Astrocyte (in vitro differentiated cells and primary cell): ENCODE data around the gene TGIF2. TPM values are rescaled to one million over a fixed set of nuclear protein-coding genes. Genes with fewer than 3 reads are reported as not detected.

Experiments
- DNase-seq: peaks from one replicate; pipeline ENCODE4 v3.0.0-alpha.2; 2010; ENCODE audit warnings: low read depth
- FAIRE-seq: peaks from 2 replicates; lab custom pipeline; 2011; peaks lifted over from hg19 to GRCh38; lab: Jason Lieb, UNC
- H2AFZ ChIP-seq: 2 replicates; pipeline ENCODE4 v1.6.0; 2012; ENCODE audit warnings: low read depth, low read length, inconsistent platforms
- H3K27ac ChIP-seq: 2 replicates; pipeline ENCODE4 v1.5.1; 2011; ENCODE audit warnings: low read depth, low read length, inconsistent platforms
- H3K27me3 ChIP-seq: 2 replicates; pipeline ENCODE4 v1.6.0; 2011; ENCODE audit warnings: low read length, inconsistent platforms; ENCODE audit not compliant: insufficient read depth
- H3K36me3 ChIP-seq: 2 replicates; pipeline ENCODE4 v1.5.1; 2011; ENCODE audit warnings: low read length, inconsistent platforms; ENCODE audit not compliant: insufficient read depth
- H3K4me1 ChIP-seq: 2 replicates; pipeline ENCODE4 v1.5.1; 2011; ENCODE audit warnings: low read length, inconsistent platforms; ENCODE audit not compliant: insufficient read depth
- H3K4me2 ChIP-seq: 2 replicates; pipeline ENCODE4 v1.6.0; 2012; ENCODE audit warnings: low read length, inconsistent platforms
- H3K4me3 ChIP-seq: 2 replicates; pipeline ENCODE4 v1.5.1; 2011; ENCODE audit warnings: low read depth, mild to moderate bottlenecking, low read length, inconsistent platforms; ENCODE audit not compliant: insufficient read depth
- H3K79me2 ChIP-seq: 2 replicates; pipeline ENCODE4 v1.6.0; 2012; ENCODE audit warnings: mild to moderate bottlenecking, low read length, inconsistent platforms; ENCODE audit not compliant: insufficient read depth
- H3K9ac ChIP-seq: 2 replicates; pipeline ENCODE4 v1.6.0; 2012; ENCODE audit warnings: mild to moderate bottlenecking, low read length, inconsistent platforms
- H3K9me3 ChIP-seq: 2 replicates; pipeline ENCODE4 v1.5.1; 2012; ENCODE audit warnings: low read depth, mild to moderate bottlenecking, low read length, inconsistent platforms; ENCODE audit not compliant: insufficient read depth
- H4K20me1 ChIP-seq: 2 replicates; pipeline ENCODE4 v1.6.0; 2012; ENCODE audit warnings: low read length, inconsistent platforms; ENCODE audit not compliant: insufficient read depth
- H3K27ac Mint-ChIP-seq: one replicate; pipeline ENCODE4 v1.8.0; 2021; ENCODE audit warnings: mild to moderate bottlenecking, mixed read lengths; ENCODE audit not compliant: unreplicated experiment
- H3K27me3 Mint-ChIP-seq: one replicate; pipeline ENCODE4 v1.8.0; 2021; ENCODE audit warnings: low read depth, mixed read lengths; ENCODE audit not compliant: unreplicated experiment
- H3K36me3 Mint-ChIP-seq: one replicate; pipeline ENCODE4 v1.8.0; 2021; ENCODE audit warnings: low read depth, mixed read lengths; ENCODE audit not compliant: unreplicated experiment
- H3K4me1 Mint-ChIP-seq: one replicate; pipeline ENCODE4 v1.8.0; 2021; ENCODE audit warnings: low read depth, mixed read lengths; ENCODE audit not compliant: unreplicated experiment
- H3K4me3 Mint-ChIP-seq: one replicate; pipeline ENCODE4 v1.8.0; 2021; ENCODE audit warnings: mild to moderate bottlenecking, moderate library complexity, mixed read lengths; ENCODE audit not compliant: unreplicated experiment
- H3K9me3 Mint-ChIP-seq: one replicate; pipeline ENCODE4 v1.8.0; 2021; ENCODE audit warnings: mild to moderate bottlenecking, mixed read lengths; ENCODE audit not compliant: unreplicated experiment
- CTCF ChIP-seq: IDR thresholded peaks from 2 replicates; pipeline ENCODE4 v1.5.1; 2011; ENCODE audit warnings: low read depth, mild to moderate bottlenecking, inconsistent platforms, low read length, moderate library complexity; ENCODE audit not compliant: insufficient read depth
- EZH2 ChIP-seq: IDR thresholded peaks from 2 replicates; pipeline ENCODE4 v1.6.1; 2012; ENCODE audit warnings: mild to moderate bottlenecking, low read length, inconsistent platforms; ENCODE audit not compliant: insufficient read depth
- total RNA-seq: library from RNA; stranded (reverse); gene quantifications from 2 replicates; pipeline ENCODE4 v1.2.1, GENCODE V29; 2021

The TGIF2 gene
- total RNA-seq, 1 donor from 2014 or later: 24.4 TPM

- H3K27ac Mint-ChIP-seq: no peak overlapping the region
- peaks cover 7% of the 10 kb centered on the region for H3K4me1 ChIP-seq
- FAIRE-seq: no peak
These were observed 20.0 kb downstream of the TGIF2 start for GRCh38 chr20:36593347-36593929.

GRCh38 chr20:36599912-36600345 lies 26.5 kb downstream of the TGIF2 start:
- no peak overlapping the region for H3K4me2 ChIP-seq
- no peaks in the 10 kb centered on the region for H3K9me3 ChIP-seq
- no peak overlapping the region for H2AFZ ChIP-seq
- H3K4me3 Mint-ChIP-seq: no peak overlapping the region
- no peaks in the 10 kb centered on the region for H3K27me3 ChIP-seq
- H3K9ac ChIP-seq: no peak overlapping the region
- H3K27ac ChIP-seq: no peak overlapping the region
- no peaks in the 10 kb centered on the region for H3K36me3 ChIP-seq
- TF ChIP-seq EZH2: no peak
- TF ChIP-seq CTCF: no peak
- no peaks in the 10 kb centered on the region for H3K79me2 ChIP-seq
- no peaks in the 10 kb centered on the region for H3K4me1 Mint-ChIP-seq
- H4K20me1 ChIP-seq: no peaks in the 10 kb centered on the region
- FAIRE-seq (no peak), DNase-seq (no peak)
- no peak overlapping the region for H3K4me3 ChIP-seq
- H3K36me3 Mint-ChIP-seq: peaks cover 3% of the 10 kb centered on the region
- H3K27me3 Mint-ChIP-seq: peaks cover 1% of the 10 kb centered on the region
- H3K27ac Mint-ChIP-seq: no peak overlapping the region
- no peaks in the 10 kb centered on the region for H3K9me3 Mint-ChIP-seq
- H3K4me1 ChIP-seq: peaks cover 2% of the 10 kb centered on the region

More at GRCh38 chr20:36593347-36593929, 20.0 kb downstream of the TGIF2 start:
- Histone ChIP-seq H3K4me2 (no peak overlapping the region), H3K36me3 (peaks cover 3% of the 10 kb centered on the region), H3K27me3 (no peaks in the 10 kb centered on the region), H2AFZ (no peak overlapping the region), H3K4me3 (no peak overlapping the region), H4K20me1 (no peaks in the 10 kb centered on the region), H3K9ac (no peak overlapping the region), H3K79me2 (no peaks in the 10 kb centered on the region), H3K27ac (no peak overlapping the region), H3K9me3 (peaks cover 8% of the 10 kb centered on the region)
- no peak for TF ChIP-seq CTCF
- no peak for TF ChIP-seq EZH2
- no peak for DNase-seq
- H3K27me3 Mint-ChIP-seq: no peaks in the 10 kb centered on the region
- H3K9me3 Mint-ChIP-seq: no peaks in the 10 kb centered on the region
- H3K4me3 Mint-ChIP-seq: no peak overlapping the region
- peaks cover 9% of the 10 kb centered on the region for H3K36me3 Mint-ChIP-seq
- no peaks in the 10 kb centered on the region for H3K4me1 Mint-ChIP-seq

GRCh38 chr20:36601540-36601939 lies 28.1 kb downstream of the TGIF2 start:
- H3K79me2 ChIP-seq: peaks cover 11% of the 10 kb centered on the region
- Mint-ChIP-seq H3K36me3 (no peaks in the 10 kb centered on the region), H3K4me3 (no peak overlapping the region), H3K9me3 (no peaks in the 10 kb centered on the region), H3K27ac (no peak overlapping the region), H3K4me1 (no peaks in the 10 kb centered on the region), H3K27me3 (peaks cover 1% of the 10 kb centered on the region)
- H3K4me2 ChIP-seq: no peak overlapping the region
- no peak for FAIRE-seq
- no peaks in the 10 kb centered on the region for H3K36me3 ChIP-seq
- H3K9ac ChIP-seq: no peak overlapping the region
- no peak overlapping the region for H3K4me3 ChIP-seq
- H3K27ac ChIP-seq: no peak overlapping the region
- H3K4me1 ChIP-seq: peaks cover 9% of the 10 kb centered on the region
- H3K9me3 ChIP-seq: no peaks in the 10 kb centered on the region
- peaks cover 6% of the 10 kb centered on the region for H4K20me1 ChIP-seq
- no peaks in the 10 kb centered on the region for H3K27me3 ChIP-seq
- H2AFZ ChIP-seq: no peak overlapping the region
- no peak for DNase-seq
- TF ChIP-seq EZH2 (no peak), CTCF (no peak)
